Lower lobe of right lung (tissue), 2 donors: Measurements from ENCODE around the gene CD34. TPM values are rescaled to one million over a fixed set of nuclear protein-coding genes. Genes with fewer than 3 reads are reported as not detected.
A peak's percentile ranks its signal among the peaks of the same experiment; 100 is the strongest.

Source experiments
- ATAC-seq, 2 donors: fragments of 200-7000 bp; cut with Tn5 transposase; one replicate each; pipeline ENCODE4 v1.9.1; 2020 to 2022; ENCODE audit warnings: mild to moderate bottlenecking in 2 of 2, moderate library complexity in 2 of 2
- DNase-seq: peaks from one replicate; pipeline ENCODE4 v3.0.0-alpha.2; 2020
- H3K27ac ChIP-seq: fragments of 200-600 bp; one replicate; pipeline ENCODE4 v1.8.0; 2022
- H3K27me3 ChIP-seq: fragments of 200-600 bp; one replicate; pipeline ENCODE4 v1.8.0; 2022; ENCODE audit warnings: low read depth
- H3K36me3 ChIP-seq: fragments of 200-600 bp; one replicate; pipeline ENCODE4 v1.8.0; 2022; ENCODE audit warnings: mild to moderate bottlenecking
- H3K4me1 ChIP-seq: fragments of 200-600 bp; one replicate; pipeline ENCODE4 v1.8.0; 2022
- H3K4me3 ChIP-seq: fragments of 200-600 bp; one replicate; pipeline ENCODE4 v1.8.0; 2022; ENCODE audit warnings: mild to moderate bottlenecking
- H3K9me3 ChIP-seq: fragments of 200-600 bp; one replicate; pipeline ENCODE4 v1.8.0; 2022
- intact Hi-C: fragments of 100-400 bp; cut with DNase I; formaldehyde crosslinking; loops from one replicate; pipeline ENCODE4 v1.11.0; 2022
- total RNA-seq: library from RNA; stranded (reverse); fragmentation: NEBNext Ultra II Directional; extraction: Animal tissue kit (Norgen Biotek cat#: 25700); gene quantifications from one replicate; pipeline ENCODE4 v1.2.1, GENCODE V29; 2021
- TF ChIP-seq, protein P1 (sequence below): fragments of 200-600 bp; IDR thresholded peaks from one replicate; pipeline ENCODE4 v1.8.0; 2022; ENCODE audit warnings: antibody characterized with exemption, mild to moderate bottlenecking
- donor health status: DM: no; HTN: yes; CAD: no; lungs with severe emphysema.

CD34 gene
- total RNA-seq, 1 donor from 2014 or later = 44.6 TPM

DNA sequence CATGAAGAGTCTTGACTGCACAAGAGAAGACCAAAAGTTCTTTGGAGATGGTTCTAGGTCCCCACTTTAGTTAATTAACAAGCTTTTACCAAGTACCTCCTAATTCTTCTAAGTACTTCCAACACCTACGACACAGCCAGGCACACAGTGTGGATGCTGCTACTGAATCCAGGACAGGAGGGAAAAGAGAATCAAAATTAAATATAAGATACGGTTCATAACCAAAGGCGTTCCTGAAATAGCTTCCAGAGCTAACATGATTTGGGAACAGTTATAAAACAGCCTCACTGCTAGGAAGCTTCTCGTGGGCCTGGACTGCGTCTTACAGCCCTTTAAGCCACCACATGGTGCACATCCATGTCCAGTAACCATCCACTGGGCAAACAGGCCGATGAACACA lies 75.0 kb downstream of the CD34 start:
- Histone ChIP-seq H3K9me3 (no peaks in the 10 kb centered on the region), H3K36me3 (no peaks in the 10 kb centered on the region), H3K27ac (no peak overlapping the region), H3K27me3 (no peaks in the 10 kb centered on the region), H3K4me1 (peaks cover 63% of the 10 kb centered on the region), H3K4me3 (no peak overlapping the region)
- DNase-seq (no peak), ATAC-seq (no peak)
- TF ChIP-seq, protein P1, sequence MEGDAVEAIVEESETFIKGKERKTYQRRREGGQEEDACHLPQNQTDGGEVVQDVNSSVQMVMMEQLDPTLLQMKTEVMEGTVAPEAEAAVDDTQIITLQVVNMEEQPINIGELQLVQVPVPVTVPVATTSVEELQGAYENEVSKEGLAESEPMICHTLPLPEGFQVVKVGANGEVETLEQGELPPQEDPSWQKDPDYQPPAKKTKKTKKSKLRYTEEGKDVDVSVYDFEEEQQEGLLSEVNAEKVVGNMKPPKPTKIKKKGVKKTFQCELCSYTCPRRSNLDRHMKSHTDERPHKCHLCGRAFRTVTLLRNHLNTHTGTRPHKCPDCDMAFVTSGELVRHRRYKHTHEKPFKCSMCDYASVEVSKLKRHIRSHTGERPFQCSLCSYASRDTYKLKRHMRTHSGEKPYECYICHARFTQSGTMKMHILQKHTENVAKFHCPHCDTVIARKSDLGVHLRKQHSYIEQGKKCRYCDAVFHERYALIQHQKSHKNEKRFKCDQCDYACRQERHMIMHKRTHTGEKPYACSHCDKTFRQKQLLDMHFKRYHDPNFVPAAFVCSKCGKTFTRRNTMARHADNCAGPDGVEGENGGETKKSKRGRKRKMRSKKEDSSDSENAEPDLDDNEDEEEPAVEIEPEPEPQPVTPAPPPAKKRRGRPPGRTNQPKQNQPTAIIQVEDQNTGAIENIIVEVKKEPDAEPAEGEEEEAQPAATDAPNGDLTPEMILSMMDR = no peak
- intact Hi-C loops = no loop called here

DNA sequence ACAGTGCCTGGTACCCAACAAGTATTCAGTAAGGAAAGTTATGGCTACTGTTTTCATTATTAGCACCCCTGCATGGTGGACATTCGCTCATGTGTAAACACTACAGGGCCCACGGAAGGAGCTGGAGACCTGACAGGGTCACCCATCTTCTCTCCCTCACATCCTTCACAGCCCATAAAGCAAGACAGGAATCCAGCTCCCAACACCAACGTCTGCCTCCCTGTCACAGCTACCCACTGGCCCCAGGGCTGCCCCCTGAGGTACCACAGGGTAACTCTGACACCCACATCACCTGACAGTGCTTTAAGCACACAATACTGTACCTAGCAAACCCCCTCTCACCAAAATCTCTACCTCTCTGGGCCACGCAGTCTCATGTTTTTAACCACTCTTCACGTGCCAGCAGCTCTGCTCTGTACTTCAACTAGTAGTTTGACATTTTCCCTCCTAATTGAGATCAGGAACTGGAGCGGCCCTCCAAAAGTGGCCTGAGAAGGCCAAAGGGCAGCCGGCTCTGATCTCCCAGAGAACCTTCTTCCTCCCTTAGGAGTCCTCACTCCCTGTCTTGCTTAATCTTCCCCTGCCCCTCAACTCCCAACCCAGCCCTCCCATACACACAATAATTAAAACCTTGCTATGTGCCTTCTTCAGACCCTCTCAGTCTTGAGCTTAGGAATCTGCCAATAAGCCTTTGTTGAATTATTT lies 76.8 kb downstream of the CD34 start:
- no peak for ATAC-seq
- no peaks in the 10 kb centered on the region for H3K36me3 ChIP-seq
- TF ChIP-seq, protein P1 = no peak
- no peak overlapping the region for H3K27ac ChIP-seq
- no peak for DNase-seq
- H3K4me3 ChIP-seq = no peak overlapping the region
- no peaks in the 10 kb centered on the region for H3K9me3 ChIP-seq
- no peaks in the 10 kb centered on the region for H3K27me3 ChIP-seq
- H3K4me1 ChIP-seq = peaks cover 78% of the 10 kb centered on the region
- intact Hi-C loops = no loop called here

DNA sequence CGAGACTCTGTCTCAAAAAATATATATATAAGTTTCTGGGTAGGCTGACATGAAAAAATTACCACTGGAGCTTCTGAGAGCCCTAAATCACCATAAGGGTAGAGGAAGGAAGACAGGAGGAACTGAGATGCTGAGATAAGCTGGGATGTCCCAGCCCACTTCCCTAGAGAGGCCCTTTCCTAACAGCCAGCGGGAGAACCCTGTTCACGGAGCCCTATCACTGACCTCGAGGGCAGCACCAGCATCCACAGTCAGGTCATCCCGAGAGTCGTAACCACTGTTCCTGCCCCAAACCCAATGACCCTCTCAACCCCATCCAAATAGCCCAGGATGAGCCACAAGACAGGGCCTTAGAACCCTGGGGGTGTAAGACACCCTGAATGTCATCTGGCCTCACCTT lies 77.5 kb downstream of the CD34 start:
- Histone ChIP-seq H3K27me3 (no peaks in the 10 kb centered on the region), H3K27ac (no peak overlapping the region), H3K9me3 (no peaks in the 10 kb centered on the region), H3K4me1 (peaks cover 78% of the 10 kb centered on the region), H3K4me3 (no peak overlapping the region), H3K36me3 (no peaks in the 10 kb centered on the region)
- TF ChIP-seq, protein P1 = no peak
- intact Hi-C loops = no loop called here
- DNase-seq (no peak), ATAC-seq (no peak)

DNA sequence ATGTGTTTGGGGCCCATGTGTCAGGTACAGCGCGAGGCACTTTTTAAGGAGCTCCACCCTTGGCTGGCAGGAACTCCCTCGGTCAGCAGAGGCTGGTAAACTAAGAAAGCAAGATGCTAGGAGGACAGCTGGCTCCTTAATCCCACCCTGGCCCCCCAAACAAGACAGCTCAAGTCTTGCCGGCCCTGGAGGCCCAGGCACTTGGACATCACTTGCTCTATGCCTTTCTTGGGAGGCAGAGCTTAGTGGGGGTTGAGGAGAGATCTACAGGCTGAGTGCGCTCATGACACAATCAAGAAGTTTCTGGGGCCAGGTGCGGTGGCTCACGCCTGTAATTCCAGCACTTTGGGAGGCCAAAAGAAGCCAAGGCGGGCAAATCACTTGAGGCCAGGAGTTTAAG lies 78.1 kb downstream of the CD34 start:
- intact Hi-C loops = no loop called here
- H3K4me3 ChIP-seq = no peak overlapping the region
- TF ChIP-seq, protein P1 = no peak
- H3K9me3 ChIP-seq = no peaks in the 10 kb centered on the region
- H3K4me1 ChIP-seq = peaks cover 78% of the 10 kb centered on the region
- DNase-seq (no peak), ATAC-seq (no peak)
- H3K36me3 ChIP-seq = no peaks in the 10 kb centered on the region
- no peaks in the 10 kb centered on the region for H3K27me3 ChIP-seq
- peak overlapping the region; percentile 55 for H3K27ac ChIP-seq

DNA sequence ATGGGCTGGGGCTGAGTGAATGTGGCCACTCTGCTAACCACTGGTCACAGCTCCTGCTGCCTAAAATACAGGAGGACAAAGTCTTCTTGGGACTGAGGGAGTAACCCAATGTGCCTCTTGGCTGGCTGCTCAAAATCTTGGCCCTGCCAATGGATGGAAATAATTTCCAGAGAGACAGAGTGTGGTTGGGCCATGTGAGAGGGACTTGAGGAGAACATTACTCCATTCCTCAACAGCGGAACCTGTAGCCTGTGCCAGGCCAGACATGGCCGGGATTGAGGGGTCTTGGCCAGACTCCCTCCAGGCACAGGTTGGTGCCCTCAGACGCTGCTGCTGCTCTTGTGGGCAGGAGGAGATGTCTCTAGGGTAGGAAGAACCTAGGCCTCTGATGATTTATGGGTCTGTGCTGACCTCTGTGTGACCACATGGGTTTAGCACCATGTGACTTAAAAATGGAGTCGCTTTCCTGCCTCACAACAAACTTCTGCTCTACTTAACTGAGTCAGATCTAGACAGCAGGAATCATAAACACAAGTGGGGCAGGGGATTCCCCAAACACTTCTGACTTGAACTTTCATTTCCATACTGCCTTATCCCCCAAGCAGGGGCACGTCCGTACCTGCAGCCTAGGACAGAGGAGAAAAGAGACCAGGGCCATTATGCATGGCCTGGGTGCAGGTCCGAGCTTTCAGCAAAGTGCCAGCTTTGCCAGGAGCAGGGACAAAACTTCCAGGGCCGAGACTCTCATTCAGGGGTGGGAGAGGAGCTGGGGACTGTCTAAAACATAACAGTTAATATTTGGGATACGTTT lies 79.2 kb downstream of the CD34 start:
- TF ChIP-seq, protein P1 = no peak
- Histone ChIP-seq H3K9me3 (no peaks in the 10 kb centered on the region), H3K27me3 (no peaks in the 10 kb centered on the region), H3K27ac (peak overlapping the region; percentile 55), H3K4me3 (no peak overlapping the region), H3K36me3 (no peaks in the 10 kb centered on the region), H3K4me1 (peaks cover 80% of the 10 kb centered on the region)
- intact Hi-C loops = no loop called here
- peak; percentile 22 to 48 for ATAC-seq
- DNase-seq = no peak

Other genes with a start within 250 kb of the CD34 start
- gene CD46, start 159.1 kb downstream of the CD34 start, total RNA-seq = 302 TPM